Tibial nerve (tissue), 4 donors: ENCODE measurements around the gene ARHGEF28. TPM values are rescaled to one million over a fixed set of nuclear protein-coding genes. Genes with fewer than 3 reads are reported as not detected.

Experiments used
- DNase-seq, 2 donors: peaks; one replicate each; pipeline ENCODE4 v3.0.0-alpha.2; 2019; ENCODE audit warnings: low spot score in 2 of 2
- H3K27ac ChIP-seq, 4 donors: fragments of 200-600 bp; sonication (generic) in 3 of 4; one replicate each; pipeline ENCODE4 v1.5.1; 2017 to 2019; ENCODE audit warnings: mild to moderate bottlenecking in 1 of 4
- H3K27me3 ChIP-seq, 2 donors: fragments of 200-600 bp; sonication (generic) in 1 of 2; one replicate each; pipeline versions ENCODE4 v1.5.1 to v1.6.0; 2017 to 2019
- H3K36me3 ChIP-seq, 3 donors: fragments of 200-600 bp; sonication (generic); one replicate each; pipeline ENCODE4 v1.5.1; 2018 to 2019
- H3K4me1 ChIP-seq, 4 donors: fragments of 200-600 bp; sonication (generic) in 3 of 4; one replicate each; pipeline ENCODE4 v1.5.1; 2017 to 2019
- H3K4me3 ChIP-seq, 4 donors: fragments of 200-600 bp; sonication (generic) in 3 of 4; one replicate each; pipeline ENCODE4 v1.5.1; 2017 to 2019; ENCODE audit warnings: mild to moderate bottlenecking in 1 of 4, moderate library complexity in 1 of 4
- H3K9me3 ChIP-seq, 4 donors: fragments of 200-600 bp; sonication (generic) in 3 of 4; one replicate each; pipeline ENCODE4 v1.5.1; 2017 to 2019
- CTCF ChIP-seq, 5 experiments: fragments of 200-600 bp in 3 of 5; fragments of 450-650 bp in 2 of 5; sonication (generic) in 3 of 5; IDR thresholded peaks; one replicate each; pipeline ENCODE4 v1.5.1; 2016 to 2019; ENCODE audit warnings: antibody characterized with exemption in 5 of 5, mild to moderate bottlenecking in 3 of 5, moderate library complexity in 2 of 5
- EP300 ChIP-seq, 2 donors: sonication (generic); formaldehyde crosslinking; IDR thresholded peaks; one replicate each; pipeline ENCODE4 v1.6.1; 2017; ENCODE audit warnings: antibody characterized with exemption in 2 of 2, mild to moderate bottlenecking in 1 of 2
- POLR2A ChIP-seq, 2 donors: fragments of 450-650 bp; IDR thresholded peaks; one replicate each; pipeline ENCODE4 v1.6.1; 2017; ENCODE audit warnings: antibody characterized with exemption in 2 of 2, mild to moderate bottlenecking in 2 of 2, moderate library complexity in 2 of 2
- WGBS, 2 donors: methylation state at CpG; one replicate each; pipeline ENCODE4 v1.1.5; 2018; 5-methylcytosine and 5-hydroxymethylcytosine counted together
- total RNA-seq, 4 donors: library from RNA; depleted of rRNA; stranded (reverse); fragments of >200 nt; gene quantifications; one replicate each; pipeline ENCODE4 v1.1.0, GENCODE V29; 2016

The ARHGEF28 gene
- total RNA-seq, 4 donors from 2014 or later, result 66.0 to 83.9 (median 72.5) TPM

GRCh38 chr5:73603998-73604397 is 22.0 kb upstream of the ARHGEF28 start:
- H3K27ac ChIP-seq, result no peak overlapping the region
- DNase-seq, result no peak
- no peak overlapping the region for H3K4me3 ChIP-seq
- peaks cover 0 to 16% (median 0%) of the 10 kb centered on the region in 4 donors for H3K4me1 ChIP-seq
- H3K9me3 ChIP-seq, result peaks cover 0 to 10% (median 0%) of the 10 kb centered on the region in 4 donors
- H3K36me3 ChIP-seq, result no peaks in the 10 kb centered on the region
- 92 to 93% methylated on average over 5 of the region's 5 CpGs for WGBS, 2 donors
- no peaks in the 10 kb centered on the region for H3K27me3 ChIP-seq
- no peak for TF ChIP-seq EP300 (IDR thresholded peaks at IDR 0.05)
- TF ChIP-seq POLR2A (IDR thresholded peaks at IDR 0.05), result no peak
- TF ChIP-seq CTCF (IDR thresholded peaks at IDR 0.05), result no peak

GRCh38 chr5:73605223-73606087 is 20.5 kb upstream of the ARHGEF28 start:
- peaks cover 0 to 16% (median 0%) of the 10 kb centered on the region in 4 donors for H3K4me1 ChIP-seq
- H3K4me3 ChIP-seq, result no peak overlapping the region
- no peak for DNase-seq
- no peaks in the 10 kb centered on the region for H3K36me3 ChIP-seq
- no peaks in the 10 kb centered on the region for H3K27me3 ChIP-seq
- peaks cover 0 to 10% (median 0%) of the 10 kb centered on the region in 4 donors for H3K9me3 ChIP-seq
- TF ChIP-seq CTCF (IDR thresholded peaks at IDR 0.05), result no peak
- TF ChIP-seq EP300 (IDR thresholded peaks at IDR 0.05), result no peak
- TF ChIP-seq POLR2A (IDR thresholded peaks at IDR 0.05), result no peak
- H3K27ac ChIP-seq, result peak overlapping the region in 1 of 4 donors; percentile 56
- 71 to 74% methylated on average over 8 of the region's 8 CpGs for WGBS, 2 donors

GRCh38 chr5:73606206-73606753 is 19.7 kb upstream of the ARHGEF28 start:
- no peaks in the 10 kb centered on the region for H3K27me3 ChIP-seq
- peaks cover 0 to 10% (median 0%) of the 10 kb centered on the region in 4 donors for H3K9me3 ChIP-seq
- 41 to 57% methylated on average over 3 of the region's 3 CpGs for WGBS, 2 donors
- TF ChIP-seq CTCF (IDR thresholded peaks at IDR 0.05), result no peak
- H3K4me1 ChIP-seq, result peaks cover 0 to 16% (median 0%) of the 10 kb centered on the region in 4 donors
- no peak for DNase-seq
- no peak overlapping the region for H3K4me3 ChIP-seq
- H3K27ac ChIP-seq, result no peak overlapping the region
- H3K36me3 ChIP-seq, result no peaks in the 10 kb centered on the region

GRCh38 chr5:73607228-73607627 is 18.8 kb upstream of the ARHGEF28 start:
- H3K36me3 ChIP-seq, result no peaks in the 10 kb centered on the region
- H3K27ac ChIP-seq, result no peak overlapping the region
- peaks cover 0 to 16% (median 0%) of the 10 kb centered on the region in 4 donors for H3K4me1 ChIP-seq
- no peak for DNase-seq
- peaks cover 0 to under 1% (median 0%) of the 10 kb centered on the region in 4 donors for H3K9me3 ChIP-seq
- H3K4me3 ChIP-seq, result no peak overlapping the region
- H3K27me3 ChIP-seq, result no peaks in the 10 kb centered on the region
- TF ChIP-seq EP300 (IDR thresholded peaks at IDR 0.05) (no peak), CTCF (IDR thresholded peaks at IDR 0.05) (no peak), POLR2A (IDR thresholded peaks at IDR 0.05) (no peak)

- no peaks in the 10 kb centered on the region for H3K36me3 ChIP-seq
- H3K4me1 ChIP-seq, result no peaks in the 10 kb centered on the region
- WGBS, 2 donors, result 90 to 94% methylated on average over 3 of the region's 3 CpGs
- no peak overlapping the region for H3K27ac ChIP-seq
- H3K9me3 ChIP-seq, result no peaks in the 10 kb centered on the region
- H3K4me3 ChIP-seq, result no peak overlapping the region
- TF ChIP-seq CTCF (IDR thresholded peaks at IDR 0.05), result no peak
- TF ChIP-seq POLR2A (IDR thresholded peaks at IDR 0.05), result no peak
- no peak for TF ChIP-seq EP300 (IDR thresholded peaks at IDR 0.05)
- H3K27me3 ChIP-seq, result no peaks in the 10 kb centered on the region
- no peak for DNase-seq
Measured at GRCh38 chr5:73612799-73613198, 13.2 kb upstream of the ARHGEF28 start.
